ENCODE measurements around the gene SMG7.
A peak's percentile ranks its signal among the peaks of the same experiment; 100 is the strongest.

SMG7 gene

DNA sequence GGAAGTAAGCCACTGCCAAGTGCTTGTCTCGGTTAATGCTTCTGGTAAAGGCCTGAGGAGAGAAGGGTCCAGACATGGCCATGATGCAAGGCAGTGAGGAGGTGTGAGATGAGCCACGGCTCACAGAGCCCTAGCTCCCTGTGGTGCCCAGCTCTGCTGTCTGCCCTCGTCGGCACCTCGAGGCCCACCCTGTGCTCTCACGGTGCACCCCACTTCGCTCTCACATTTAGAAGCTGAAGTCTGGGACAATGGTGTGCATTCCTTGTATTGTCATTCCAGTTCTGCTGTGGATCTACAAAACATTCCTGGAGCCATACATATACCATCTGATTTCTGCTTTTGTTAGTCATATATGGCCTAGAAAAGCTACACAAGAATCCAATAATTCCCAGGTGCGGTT is 114.6 kb downstream of the SMG7 start:
- Histone ChIP-seq H3K27me3 (no peaks in the 10 kb centered on the region), H3K4me1 (ENCODE audit: control insufficient read depth in 1 of 2, insufficient read depth in 1 of 2, low read depth in 1 of 2, low read length in 1 of 2) (peaks cover 77 to 96% of the 10 kb centered on the region in 2 experiments), H3K9me3 (no peaks in the 10 kb centered on the region), H3K36me3 (peaks cover 65% of the 10 kb centered on the region), H3K27ac (peak overlapping the region; percentile 100), H3K4me3 (ENCODE audit: low read depth in 1 of 2, low read length in 1 of 2) (peak overlapping the region; percentile 83 to 91)
- TF ChIP-seq, protein P1, sequence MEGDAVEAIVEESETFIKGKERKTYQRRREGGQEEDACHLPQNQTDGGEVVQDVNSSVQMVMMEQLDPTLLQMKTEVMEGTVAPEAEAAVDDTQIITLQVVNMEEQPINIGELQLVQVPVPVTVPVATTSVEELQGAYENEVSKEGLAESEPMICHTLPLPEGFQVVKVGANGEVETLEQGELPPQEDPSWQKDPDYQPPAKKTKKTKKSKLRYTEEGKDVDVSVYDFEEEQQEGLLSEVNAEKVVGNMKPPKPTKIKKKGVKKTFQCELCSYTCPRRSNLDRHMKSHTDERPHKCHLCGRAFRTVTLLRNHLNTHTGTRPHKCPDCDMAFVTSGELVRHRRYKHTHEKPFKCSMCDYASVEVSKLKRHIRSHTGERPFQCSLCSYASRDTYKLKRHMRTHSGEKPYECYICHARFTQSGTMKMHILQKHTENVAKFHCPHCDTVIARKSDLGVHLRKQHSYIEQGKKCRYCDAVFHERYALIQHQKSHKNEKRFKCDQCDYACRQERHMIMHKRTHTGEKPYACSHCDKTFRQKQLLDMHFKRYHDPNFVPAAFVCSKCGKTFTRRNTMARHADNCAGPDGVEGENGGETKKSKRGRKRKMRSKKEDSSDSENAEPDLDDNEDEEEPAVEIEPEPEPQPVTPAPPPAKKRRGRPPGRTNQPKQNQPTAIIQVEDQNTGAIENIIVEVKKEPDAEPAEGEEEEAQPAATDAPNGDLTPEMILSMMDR (IDR thresholded peaks at IDR 0.05): no peak

DNA sequence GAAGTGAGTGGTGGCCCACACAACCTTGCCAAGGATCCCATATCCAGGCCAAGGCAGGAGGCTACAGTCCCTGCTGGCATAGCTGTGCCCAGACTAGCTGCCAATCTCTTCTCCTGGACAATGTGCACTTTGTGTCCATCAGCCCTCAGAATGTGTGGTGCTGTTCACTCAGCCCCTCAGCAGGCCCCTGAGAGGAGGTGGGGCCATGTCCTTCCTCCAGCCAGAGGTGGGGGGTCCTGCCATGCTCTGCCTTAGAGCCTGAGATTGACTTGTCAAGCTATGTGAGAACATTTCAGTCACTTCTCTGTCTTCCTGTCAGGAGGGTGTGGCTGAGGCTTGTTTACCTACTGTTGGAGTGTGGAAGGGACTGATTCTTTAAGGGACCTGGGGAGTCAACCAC is 116.5 kb downstream of the SMG7 start:
- TF ChIP-seq, protein P1 (IDR thresholded peaks at IDR 0.05): no peak
- H3K9me3 ChIP-seq: no peaks in the 10 kb centered on the region
- peak overlapping the region; percentile 83 to 91 for H3K4me3 ChIP-seq (ENCODE audit: low read depth in 1 of 2, low read length in 1 of 2)
- no peaks in the 10 kb centered on the region for H3K27me3 ChIP-seq
- H3K36me3 ChIP-seq: peaks cover 46% of the 10 kb centered on the region
- peak overlapping the region; percentile 100 for H3K27ac ChIP-seq
- H3K4me1 ChIP-seq (ENCODE audit: control insufficient read depth in 1 of 2, insufficient read depth in 1 of 2, low read depth in 1 of 2, low read length in 1 of 2): peaks cover 77 to 96% of the 10 kb centered on the region in 2 experiments

DNA sequence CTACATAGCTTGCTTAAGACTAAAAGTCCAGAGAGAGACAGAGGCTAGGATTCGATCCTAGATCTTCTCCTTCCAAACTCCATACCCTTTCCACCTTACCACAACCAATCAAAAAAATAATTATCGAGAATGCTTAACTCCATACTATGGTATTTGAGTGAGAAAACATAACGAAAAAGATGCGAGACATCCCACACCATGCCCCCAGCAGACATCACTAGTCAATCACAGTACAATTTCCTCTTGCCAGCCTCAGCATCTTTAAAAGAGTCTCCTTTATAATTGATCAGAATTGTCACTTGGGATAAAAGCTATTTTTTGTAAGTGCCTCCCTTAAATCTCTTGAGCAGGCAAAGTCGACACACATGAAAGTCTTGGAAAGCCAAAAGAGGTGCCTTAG is 117.1 kb downstream of the SMG7 start:
- peak overlapping the region; percentile 100 for H3K27ac ChIP-seq
- peak overlapping the region; percentile 83 to 91 for H3K4me3 ChIP-seq (ENCODE audit: low read depth in 1 of 2, low read length in 1 of 2)
- H3K27me3 ChIP-seq: no peaks in the 10 kb centered on the region
- no peaks in the 10 kb centered on the region for H3K9me3 ChIP-seq
- peaks cover 41% of the 10 kb centered on the region for H3K36me3 ChIP-seq
- TF ChIP-seq, protein P1 (IDR thresholded peaks at IDR 0.05): no peak
- H3K4me1 ChIP-seq (ENCODE audit: control insufficient read depth in 1 of 2, insufficient read depth in 1 of 2, low read depth in 1 of 2, low read length in 1 of 2): peaks cover 77 to 96% of the 10 kb centered on the region in 2 experiments

DNA sequence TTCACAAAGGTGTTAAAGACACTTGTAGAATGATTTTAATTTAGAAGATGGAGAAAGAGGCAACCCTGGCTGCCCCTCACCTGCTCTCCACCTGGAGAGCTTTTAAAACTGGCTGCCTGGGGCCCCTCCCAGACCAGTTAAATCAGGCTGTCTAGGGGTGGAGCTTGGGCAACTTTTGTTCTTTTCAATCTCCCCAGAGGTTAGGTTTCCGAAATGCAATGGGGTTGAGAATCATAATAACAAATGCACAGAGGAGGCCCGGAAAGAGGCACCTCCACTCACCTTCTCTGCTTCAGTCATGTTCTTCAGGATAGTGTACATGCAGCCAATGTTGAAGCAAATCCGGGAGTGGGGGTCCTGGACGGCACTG is 117.6 kb downstream of the SMG7 start:
- H3K27ac ChIP-seq: peak overlapping the region; percentile 100
- TF ChIP-seq, protein P1 (IDR thresholded peaks at IDR 0.05): no peak
- H3K27me3 ChIP-seq: no peaks in the 10 kb centered on the region
- no peaks in the 10 kb centered on the region for H3K9me3 ChIP-seq
- H3K4me1 ChIP-seq (ENCODE audit: control insufficient read depth in 1 of 2, insufficient read depth in 1 of 2, low read depth in 1 of 2, low read length in 1 of 2): peaks cover 77 to 92% of the 10 kb centered on the region in 2 experiments
- peaks cover 36% of the 10 kb centered on the region for H3K36me3 ChIP-seq
- H3K4me3 ChIP-seq (ENCODE audit: low read depth in 1 of 2, low read length in 1 of 2): peak overlapping the region; percentile 83 to 91

DNA sequence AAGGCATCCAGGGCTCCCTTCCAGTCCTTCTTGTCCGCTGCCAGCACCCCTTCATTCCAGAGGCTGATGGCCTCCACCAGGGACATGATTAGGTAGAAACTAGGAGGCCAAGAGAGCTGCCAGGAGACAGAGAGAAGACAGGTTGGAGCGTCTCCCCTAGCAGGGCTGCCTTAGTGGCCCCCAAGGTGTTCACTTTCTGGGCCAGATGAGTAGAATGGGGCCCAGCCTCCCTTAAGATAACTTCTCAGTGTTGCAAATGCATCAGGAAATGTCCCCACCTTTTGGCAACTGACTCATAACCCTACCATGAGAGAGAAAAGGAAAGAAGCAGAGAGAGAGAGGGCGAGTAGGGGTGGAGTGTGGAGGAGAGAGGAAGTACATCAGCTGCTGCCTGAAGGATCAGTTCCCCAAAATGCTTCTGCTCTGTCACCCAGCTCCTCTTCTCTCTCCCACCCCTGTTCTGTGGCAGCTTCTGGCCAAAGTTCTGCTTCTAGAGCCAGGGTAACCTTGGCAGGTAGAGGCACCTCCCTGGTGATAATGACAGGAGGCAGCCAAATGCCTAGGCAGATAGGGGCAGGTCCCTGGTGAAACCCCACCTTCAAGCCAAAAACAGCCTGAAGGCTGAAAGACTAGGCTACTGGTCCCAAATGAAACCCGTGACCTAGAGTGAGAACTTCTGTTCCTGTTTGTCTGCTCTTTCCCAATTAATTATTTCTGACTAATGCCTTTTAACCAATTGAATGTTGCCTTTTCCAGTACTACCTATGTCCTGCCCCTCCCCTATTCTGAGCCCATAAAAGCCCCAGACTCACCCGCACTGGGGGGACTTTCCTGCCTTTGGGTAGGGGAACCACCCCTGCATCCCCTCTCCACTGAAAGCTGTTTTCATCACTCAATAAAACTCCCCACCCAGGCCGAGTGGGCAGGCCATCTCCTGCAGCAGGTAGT is 118.2 kb downstream of the SMG7 start, which contains the start of gene NCF2:
Gene NCF2, minus strand, starts transcription at position 216 of the 948 bp plus-strand sequence. Its CDS starts 130 bp downstream, at position 86.
- Histone ChIP-seq H3K9me3 (no peaks in the 10 kb centered on the region), H3K27ac (peak within 1 kb of the TSS; percentile 100), H3K27me3 (no peaks in the 10 kb centered on the region), H3K4me1 (ENCODE audit: control insufficient read depth in 1 of 2, insufficient read depth in 1 of 2, low read depth in 1 of 2, low read length in 1 of 2) (peaks cover 70 to 85% of the 10 kb centered on the region in 2 experiments), H3K36me3 (peaks cover 29% of the 10 kb centered on the region), H3K4me3 (ENCODE audit: low read depth in 1 of 2, low read length in 1 of 2) (peak within 1 kb of the TSS; percentile 83 to 91)
- TF ChIP-seq, protein P1 (IDR thresholded peaks at IDR 0.05): peak; percentile 60
